ENCODE measurements around the gene NKRF.

GRCh38 chrX:119636419-119636818 is 30.2 kb upstream of the NKRF start:
- no peak for TF ChIP-seq CTCF (IDR thresholded peaks at IDR 0.05)
- no peak for TF ChIP-seq POLR2A (IDR thresholded peaks at IDR 0.05)

All from Peyer's patch (tissue), 4 donors.